HG03521 (cell line): ENCODE results near the gene ENOPH1.
A peak's percentile ranks its signal among the peaks of the same experiment; 100 is the strongest.

Experiments
- ATAC-seq: cut with Tn5 transposase; IDR thresholded peaks from one replicate; pipeline ENCODE4 v1.9.1; 2021; ENCODE audit warnings: mild to moderate bottlenecking, moderate library complexity; ENCODE audit not compliant: unreplicated experiment

Gene ENOPH1

DNA sequence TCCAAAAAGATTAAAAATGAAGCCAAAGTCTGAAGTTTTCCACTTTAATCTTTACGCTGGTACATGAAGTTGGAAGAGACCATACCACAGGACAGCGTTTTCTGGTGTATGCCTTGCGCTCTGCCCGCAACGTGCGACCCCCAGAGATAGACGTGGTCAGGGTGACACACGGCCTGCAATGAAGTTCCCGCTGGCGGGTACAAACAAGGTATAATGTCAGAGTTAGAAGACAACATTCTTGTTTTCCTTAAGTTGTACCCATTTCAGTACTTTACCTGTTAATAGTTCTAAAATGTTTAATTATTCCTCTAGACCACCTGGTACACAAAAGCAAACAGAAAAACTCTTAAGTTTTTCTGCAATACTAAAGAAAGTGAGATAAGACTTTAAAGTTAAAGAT, 4.9 kb upstream of the ENOPH1 start:
- ATAC-seq: no peak

DNA sequence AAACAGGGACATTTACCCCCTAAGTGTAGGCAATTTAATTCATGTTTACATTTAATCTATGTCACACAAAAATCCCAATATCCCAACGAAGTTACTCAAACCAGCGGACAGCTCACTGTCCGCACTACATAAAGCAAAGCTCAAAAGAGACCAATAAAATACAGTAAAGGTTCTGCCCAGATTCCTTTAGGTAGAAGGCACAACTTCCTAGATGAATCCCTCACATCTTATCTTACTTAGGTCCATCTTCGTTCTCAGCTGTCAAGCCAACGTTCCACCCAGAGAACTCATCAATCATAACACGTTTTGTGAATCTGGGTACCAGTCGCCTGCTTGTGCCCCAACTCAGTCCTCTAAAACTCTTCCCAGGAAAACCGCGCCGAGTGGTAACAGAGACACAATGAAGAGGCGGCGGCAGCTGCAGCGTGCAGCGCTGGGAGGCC, 1.8 kb upstream of the ENOPH1 start:
- ATAC-seq: no peak

DNA sequence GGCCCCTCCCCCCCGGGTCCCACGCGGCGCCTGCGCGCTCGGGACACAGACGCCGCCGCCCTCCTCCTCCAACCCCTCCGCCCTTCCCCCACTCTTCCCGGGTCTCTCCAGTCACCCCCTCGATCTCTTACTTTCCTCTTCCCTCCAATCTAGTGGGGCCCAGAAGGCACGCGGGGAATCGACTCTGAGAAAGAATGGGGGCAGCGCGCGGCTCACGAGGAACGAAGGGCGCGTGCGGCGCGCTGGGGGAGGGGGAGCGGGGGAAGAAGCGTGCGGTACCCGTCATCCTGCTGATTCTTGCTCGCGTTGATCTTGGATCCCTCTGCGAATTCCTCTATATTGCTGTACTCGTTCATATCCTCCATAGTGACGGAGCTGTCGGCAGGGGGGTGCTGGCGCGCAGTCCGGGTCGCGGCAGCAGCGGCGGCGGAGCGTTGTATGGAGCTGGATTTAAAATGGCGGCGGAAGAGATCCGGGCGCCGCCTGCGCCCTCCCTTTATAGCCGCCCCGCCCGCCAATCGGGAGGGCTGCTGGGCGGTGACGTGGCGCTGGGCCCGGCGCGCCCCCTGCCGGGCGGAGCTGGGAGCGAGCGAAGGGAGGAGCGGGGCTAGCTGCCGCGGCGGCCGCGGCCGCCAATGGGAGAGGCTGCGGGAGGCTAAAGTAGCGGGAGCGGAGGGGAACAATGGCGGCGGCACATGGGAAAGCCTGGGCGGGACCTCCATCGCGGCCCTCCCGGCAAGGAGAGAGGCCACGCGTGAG, 1.2 kb upstream of the ENOPH1 start:
- peak; percentile 56 for ATAC-seq

DNA sequence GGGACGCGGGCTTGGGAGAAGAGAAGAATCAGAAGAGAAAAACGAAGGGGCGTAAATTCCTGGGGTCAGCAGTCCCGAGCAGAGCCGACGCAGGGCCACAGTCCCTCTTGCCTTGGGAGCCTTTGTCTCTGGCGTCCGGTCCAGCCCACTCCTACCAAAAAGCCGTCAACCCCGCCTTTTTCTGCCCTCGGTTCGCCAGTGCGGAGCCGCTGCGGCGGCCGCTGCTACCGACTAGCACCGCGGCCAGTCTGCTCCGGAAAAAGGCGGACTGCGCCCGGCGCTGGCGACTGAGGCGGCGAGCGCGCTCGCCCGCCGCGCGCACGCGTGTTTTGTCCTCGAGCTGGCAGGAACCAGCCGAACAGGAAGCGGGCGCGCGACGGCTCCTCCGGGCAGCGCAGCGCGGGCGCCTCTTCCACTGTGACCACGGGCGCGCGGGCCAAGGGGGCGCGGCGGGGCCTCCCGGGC, 630 bp upstream of the ENOPH1 start:
- ATAC-seq: peak; percentile 11

DNA sequence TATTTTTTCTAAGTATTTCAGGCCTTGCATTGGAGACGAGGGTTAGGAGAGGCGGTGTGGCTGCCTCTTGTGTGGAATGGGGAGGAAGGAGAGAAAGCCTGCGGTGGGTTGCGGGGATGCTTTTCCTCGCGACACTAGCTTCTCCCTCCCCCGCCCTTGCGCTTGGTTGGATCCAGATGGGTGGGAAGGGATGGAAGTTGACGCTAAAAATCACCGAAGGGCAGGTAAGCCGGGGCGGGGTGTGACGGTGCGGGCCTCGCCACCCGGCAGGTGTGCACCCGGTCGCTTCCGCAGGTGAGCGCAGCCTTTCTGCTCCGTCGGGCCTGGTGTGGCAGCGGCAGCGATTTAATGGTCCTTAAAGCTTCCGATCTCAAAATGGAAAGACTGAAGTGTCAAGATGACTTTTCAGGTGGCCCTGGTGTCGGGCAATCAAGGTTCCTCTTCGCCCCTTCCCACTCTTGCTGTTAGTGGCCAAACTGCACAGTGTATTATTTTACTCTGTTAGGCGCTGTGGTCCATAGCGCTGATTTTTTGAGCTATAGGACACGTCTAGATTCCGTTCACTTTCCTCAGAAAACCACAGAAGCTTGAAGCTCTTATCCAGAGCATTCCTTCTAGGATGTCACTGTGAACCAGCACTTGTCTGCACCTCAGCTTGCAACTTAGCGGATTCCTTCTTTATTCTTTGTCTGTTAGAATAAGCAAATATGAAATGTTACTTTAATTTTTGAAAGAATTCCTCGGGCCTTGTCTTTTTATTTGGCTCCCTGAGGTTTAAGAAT, 765 bp downstream of the ENOPH1 start:
- no peak for ATAC-seq

DNA sequence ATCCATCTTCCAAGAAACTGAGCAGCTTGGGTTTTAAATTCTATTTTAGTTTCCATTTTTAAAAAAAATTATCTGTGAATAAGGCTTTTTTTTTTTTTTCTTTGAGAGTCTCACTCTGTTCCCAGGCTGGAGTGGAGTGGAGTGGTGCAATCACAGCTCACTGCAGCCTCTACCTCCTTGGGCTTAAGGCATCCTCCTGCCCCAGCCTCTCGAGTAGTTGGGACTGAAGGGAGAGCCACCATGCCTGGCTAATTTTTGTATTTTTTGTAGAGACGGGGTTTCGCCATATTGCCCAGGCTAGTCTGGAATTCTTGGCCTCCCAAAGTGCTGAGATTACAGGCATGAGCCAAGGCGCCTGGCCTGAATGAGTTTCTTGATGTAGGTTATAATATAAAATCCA, 1.4 kb downstream of the ENOPH1 start:
- ATAC-seq: no peak

DNA sequence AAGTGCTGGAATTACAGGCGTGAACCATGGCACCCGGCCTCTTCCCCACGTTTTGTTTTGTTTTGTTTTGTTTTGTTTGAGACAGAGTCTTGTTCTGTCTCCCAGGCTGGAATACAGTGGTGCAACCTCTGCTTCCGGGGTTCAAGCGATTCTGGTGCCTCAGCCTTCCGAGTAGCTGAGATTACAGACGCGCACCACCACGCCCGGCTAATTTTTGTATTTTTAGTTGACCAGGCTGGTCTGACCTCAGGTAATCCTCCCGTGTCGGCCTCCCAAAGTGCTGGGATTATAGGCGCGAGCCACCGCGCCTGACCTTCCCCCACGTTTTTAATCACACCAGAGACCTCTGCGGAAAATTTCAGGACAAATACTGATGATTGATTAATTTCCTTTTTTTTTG, 2.2 kb downstream of the ENOPH1 start:
- no peak for ATAC-seq

DNA sequence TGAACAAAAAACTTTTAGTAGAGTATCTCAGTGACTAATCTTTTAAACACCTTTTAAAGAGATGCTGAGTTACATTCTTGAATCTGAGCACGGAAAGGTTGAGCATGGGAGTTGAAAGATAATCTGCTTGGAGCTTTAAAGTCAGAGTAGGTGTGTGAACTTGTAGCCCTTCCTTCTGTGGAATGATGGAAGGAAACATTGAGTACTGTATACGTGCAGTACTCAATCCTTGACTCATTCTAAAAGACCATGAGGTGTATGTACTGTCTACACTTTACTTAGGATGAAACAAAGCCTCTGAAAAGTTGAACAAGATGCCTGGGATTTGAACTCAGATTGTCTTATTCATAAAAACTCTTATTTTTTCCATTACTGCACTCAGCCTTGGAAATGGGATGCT, 3.4 kb downstream of the ENOPH1 start:
- ATAC-seq: no peak

DNA sequence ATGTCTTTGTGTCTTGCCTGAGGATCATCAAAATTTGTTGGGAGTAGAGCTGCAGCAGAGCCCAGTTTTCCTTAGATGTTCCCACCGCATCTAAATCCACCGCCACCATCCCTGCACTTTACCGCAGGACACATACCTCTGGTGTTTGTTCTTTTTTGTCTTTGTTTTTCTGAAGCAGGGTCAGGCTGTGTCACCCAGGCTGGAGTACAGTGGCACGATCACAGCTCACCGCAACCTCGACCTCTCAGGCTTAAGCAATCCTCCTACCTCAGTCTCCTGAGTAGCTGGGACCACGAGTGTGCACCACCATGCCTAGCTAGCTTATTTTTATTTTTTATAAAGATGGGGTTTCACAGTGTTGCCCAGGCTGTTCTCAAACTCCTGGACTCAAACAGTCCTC, 4.6 kb downstream of the ENOPH1 start:
- ATAC-seq: no peak

DNA sequence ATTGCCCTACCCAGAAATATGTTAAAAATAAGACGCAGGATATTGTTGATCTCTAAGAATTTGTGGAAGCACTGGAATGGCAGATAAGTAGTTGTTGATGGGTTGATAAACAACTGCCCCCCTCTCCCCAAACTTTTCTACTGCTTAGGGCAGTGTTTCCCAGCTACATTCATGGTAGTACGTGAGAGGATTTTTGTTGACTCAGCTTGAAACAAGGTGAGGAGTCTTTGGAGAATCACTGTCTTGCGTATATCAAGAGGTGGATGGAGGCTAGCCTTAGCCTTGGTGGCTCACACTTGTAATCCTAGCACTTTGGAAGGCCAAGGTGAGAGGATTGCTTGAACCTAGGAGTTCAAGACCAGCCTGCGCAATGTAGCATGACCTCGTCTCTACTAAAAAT, 5.7 kb downstream of the ENOPH1 start:
- ATAC-seq: no peak

DNA sequence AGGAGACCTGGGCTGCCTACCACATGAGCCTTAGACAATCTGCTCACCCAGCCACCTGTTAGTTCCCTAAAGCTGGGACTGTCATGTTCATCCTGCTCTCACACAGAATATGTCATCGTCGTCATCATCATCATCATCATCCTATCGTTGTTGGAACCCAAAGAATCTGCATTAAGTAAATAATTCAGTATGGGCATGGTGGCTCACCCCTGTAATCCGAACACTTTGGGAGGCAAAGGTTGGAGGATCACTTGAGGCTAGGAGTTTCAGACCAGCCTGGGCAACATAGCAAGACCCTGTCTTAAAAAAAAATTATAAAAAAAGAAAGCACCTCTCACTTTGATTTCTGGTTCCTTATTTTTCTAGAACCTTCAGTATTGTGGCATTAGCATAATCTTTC, 6.4 kb downstream of the ENOPH1 start:
- no peak for ATAC-seq

DNA sequence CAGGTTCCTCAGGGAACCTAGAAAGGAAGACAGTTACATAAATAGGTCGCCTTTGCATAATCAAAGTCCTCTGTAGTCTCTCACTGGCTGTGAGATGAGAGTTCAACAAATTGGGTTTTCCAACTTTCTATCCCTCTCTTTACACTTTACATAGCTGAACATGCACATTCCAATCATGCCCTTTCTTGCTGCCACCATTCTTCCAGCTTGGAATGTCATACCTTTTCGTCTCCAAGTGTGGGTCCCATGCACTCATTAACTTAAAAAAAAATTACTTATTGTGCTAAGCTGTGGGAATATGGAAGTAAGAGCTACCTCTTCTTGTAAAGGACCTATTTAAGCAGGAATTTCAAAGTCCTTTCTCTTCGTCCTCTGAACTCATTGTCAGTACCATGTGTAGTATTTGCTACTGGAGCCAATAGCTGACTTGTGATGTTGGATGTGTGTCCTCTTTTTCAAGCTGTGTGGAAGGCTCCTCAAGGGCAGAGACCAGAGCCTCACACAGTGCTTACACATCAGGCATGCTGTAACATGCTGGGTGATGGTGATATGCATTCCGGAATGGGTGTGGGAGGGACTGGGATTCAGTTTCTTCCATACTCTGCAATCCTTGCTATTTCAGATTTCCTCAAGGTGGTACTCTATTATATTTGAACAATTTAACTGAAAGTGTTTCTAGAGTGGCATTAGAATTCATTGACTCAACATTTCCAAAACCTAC, 7.1 kb downstream of the ENOPH1 start:
- ATAC-seq: no peak

DNA sequence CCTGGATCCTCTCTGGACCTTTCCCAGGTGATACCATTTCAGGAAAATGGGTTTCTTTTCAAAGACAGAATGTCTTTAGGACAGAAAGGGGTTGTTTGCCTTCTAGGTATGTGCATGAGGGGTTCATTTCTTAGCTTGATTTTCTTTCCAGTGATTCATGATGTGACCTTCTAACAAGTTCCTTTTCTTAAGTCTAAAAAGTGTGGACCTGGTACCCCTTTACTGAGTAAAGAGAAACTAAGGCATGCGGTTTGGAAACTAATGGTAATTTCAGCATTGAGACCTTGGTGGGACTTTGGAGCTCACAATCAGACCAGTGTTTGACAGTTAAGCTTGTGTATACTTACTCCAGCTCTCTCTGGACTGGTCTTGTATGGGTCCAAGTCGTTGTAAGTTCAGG, 8.7 kb downstream of the ENOPH1 start:
- ATAC-seq: no peak

DNA sequence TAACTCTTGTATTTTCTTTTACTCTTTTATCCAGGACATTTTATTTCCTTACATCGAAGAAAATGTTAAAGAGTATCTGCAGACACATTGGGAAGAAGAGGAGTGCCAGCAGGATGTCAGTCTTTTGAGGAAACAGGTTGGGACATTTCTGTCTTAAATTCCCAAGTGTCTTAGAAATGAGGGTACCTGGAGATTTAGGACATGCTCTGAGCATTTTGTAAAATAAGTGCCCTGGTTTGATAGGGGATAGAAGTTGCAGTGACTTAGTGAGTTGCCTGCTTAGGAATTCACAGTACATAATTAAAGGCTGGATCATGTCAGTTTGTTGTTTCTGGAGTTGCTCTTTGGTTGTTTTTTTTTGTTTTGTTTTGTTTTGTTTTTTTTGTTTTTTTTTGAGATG, 17.5 kb downstream of the ENOPH1 start:
- no peak for ATAC-seq

DNA sequence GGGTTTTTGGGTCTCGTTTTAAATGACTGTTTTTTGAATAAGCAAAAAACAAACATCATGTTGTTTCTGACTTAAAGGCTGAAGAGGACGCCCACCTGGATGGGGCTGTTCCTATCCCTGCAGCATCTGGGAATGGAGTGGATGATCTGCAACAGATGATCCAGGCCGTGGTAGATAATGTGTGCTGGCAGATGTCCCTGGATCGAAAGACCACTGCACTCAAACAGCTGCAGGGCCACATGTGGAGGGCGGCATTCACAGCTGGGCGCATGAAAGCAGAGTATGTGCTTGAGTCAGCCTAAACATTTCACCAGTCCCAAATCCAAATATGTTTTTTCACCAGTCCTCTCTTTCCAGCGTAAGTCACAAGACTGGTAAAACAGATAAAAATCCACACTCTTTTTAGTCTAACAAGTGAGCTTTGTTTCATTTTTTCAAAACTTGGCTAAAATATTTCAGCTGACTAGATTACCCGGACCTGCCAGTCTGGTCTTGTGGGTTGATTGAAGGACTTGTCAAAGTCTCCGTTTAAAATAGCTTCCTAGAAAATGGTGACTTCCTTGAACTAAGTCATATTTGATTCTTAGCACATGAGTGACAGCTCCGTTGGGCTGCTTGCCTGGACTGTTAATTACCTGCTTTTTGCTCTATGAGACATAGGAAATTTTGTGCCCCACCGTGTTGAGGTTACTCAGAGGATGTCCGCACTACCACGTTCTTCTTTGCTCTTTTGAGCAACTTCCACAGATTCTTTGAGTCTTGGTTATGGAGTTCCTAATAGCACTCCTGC, 20.8 kb downstream of the ENOPH1 start:
- ATAC-seq: no peak

DNA sequence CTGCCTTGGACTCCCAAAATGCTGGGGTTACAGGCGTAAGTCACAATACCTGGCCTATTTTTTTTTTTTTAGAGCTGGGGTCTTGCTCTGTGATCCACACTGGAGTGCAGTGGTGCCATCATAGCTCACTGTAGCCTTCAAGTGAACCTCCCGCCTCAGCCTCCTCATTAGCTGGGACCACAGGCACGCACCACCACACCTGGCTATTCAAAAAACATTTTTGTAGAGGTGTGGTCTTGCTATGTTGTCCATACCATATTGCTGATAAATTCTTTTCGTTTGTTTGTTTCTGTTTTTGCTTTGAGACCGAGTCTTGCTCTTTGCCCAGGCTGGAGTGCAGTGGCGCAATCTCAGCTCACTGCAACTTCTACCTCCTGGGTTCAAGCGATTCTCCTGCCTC, 21.6 kb downstream of the ENOPH1 start:
- no peak for ATAC-seq

DNA sequence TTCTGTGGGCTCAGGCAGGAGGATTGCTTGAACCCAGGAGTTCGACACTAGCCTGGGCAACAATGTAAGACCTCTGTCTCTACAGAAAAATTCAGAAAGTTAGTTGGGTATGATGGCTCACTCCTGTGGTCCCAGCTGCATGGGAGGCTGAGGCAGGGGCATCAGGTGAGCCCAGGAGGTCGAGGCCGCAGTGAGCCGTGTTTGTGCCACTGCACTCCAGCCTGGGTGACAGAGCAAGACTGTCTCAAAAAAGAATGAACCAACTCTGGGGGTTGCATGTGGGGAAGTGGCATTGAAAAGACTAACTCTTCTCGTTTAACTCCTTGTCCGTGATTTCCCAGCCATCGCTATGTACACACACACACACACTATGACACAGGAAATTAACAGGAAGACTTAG, 26.9 kb downstream of the ENOPH1 start:
- no peak for ATAC-seq

DNA sequence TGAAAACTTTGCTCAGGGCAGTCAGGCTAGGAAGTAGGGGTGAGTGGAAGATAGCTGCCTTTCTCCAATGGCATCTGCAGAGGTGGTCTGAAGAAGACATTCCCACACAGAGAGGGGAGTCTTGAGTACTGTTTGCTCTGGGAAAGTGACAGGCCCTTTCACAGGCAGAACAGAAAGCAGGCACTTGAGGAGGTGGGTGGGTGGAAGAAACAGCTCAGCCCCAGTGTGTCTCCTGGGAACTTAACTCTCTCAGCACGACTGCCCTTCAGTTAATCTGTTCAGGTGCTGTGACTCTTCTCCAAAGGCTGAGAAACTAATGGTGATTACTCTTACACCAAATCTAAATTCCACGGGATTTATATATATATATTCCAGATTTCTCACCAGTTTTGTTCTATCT, 28.3 kb downstream of the ENOPH1 start:
- ATAC-seq: no peak

DNA sequence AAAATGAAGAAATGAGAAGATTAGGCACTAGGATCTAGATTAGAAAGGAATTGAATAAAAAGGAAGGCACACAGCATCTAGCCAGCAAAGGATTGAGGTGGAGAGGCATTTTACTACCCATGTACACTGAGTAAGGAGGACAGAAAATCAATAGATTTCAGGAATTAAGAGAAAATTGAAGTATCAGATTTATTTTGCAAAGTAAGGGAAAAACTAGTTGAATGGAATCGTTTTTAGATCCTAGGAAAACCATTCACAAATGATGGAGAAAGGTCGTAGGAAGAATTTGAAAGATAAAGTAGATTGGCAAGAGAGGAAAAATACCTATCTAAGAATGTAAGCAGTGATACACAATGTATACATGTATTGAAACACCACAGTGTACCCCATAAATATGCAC, 31.3 kb downstream of the ENOPH1 start:
- no peak for ATAC-seq

DNA sequence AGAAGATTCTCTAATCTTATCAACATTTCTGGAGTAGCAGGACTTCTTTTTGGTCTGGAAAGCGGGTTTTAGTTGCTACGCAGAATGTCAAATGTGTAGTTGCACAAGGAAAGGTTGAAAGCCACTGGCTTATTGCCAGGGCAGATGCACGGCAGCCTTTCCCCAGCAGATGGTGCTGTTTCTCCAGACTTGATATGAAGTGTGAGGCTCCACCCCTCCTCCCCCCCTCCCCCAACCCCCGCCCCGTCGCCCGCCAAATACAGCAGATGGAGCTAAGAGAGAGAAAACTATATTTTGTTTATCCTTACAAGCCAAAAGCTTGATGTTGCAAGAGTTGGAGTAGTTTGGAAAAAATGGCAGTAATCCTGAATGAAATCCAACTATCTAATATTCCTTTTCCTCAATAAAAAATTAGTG, 32.0 kb downstream of the ENOPH1 start:
- ATAC-seq: peak; percentile 69

DNA sequence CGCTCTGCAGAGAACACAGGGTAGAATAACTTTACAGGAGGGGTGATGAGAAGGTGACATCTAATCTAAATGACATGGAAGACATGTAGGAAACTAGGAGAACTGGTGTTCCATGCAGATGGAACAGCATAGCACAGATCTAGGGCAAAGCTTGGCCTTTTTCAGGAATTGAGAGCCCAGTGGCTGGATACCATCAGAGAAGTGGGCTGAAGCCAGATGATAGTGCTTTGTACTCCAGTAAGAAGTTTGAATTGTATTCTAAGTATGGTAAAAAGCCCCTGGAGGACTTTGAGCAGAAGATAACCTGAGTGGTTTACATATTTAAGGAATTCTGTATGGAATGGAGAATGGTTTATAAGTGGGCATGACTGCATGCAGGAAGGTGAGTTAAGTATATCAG, 32.8 kb downstream of the ENOPH1 start:
- no peak for ATAC-seq
